ENCODE measurements around the gene BRD4. TPM values are rescaled to one million over a fixed set of nuclear protein-coding genes. Genes with fewer than 3 reads are reported as not detected.

Gene BRD4
- polyA plus RNA-seq, 1 donor = 63.6 TPM

DNA sequence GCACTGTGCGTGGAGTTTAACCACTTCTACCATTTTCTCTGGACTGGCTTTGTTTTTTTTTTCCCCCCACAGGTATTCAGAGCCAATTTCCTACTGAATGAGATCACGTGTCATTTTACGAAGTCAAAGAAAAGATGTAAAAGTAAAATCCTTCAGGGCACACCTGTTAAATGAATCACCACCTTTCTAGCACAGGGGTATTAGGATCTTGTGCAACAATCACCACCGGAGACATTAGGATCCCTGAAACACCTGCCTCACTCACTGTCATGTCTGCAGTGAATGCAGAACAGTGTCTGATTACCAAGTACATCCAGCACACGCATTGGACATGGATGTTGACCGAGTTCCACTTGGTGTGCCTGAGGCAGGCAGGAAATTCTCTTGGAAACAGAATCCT lies 17.2 kb downstream of the BRD4 start:
- DNase-seq = no peak

DNA sequence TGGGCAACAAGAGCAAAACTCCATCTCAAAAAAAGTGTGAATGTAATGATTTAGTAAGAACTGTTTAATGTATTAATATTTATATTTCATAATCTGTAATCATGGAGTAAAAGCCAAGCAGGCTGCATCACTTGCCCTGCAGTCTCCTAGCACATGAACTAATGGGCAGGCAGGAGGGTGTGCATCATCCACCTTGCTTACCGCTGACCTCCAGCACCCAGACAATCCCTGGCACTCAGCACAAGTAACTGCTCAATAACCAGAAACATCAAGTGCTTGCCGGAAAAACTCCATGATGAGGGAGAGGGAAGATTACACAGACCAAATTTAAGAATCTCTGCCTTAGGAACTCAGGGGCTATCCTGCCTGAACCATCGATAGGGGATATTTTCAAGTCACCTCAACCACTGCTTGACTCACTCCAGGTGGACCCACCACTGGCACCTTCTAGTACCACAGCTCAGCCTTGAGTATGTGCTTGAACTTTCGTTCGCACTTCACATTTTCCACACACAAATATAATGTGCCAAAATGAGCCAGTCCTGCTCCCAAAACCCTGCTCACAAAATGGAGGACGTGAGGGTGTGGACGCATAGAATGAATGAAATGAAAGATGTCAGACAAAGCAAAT lies 18.6 kb downstream of the BRD4 start:
- DNase-seq = no peak

DNA sequence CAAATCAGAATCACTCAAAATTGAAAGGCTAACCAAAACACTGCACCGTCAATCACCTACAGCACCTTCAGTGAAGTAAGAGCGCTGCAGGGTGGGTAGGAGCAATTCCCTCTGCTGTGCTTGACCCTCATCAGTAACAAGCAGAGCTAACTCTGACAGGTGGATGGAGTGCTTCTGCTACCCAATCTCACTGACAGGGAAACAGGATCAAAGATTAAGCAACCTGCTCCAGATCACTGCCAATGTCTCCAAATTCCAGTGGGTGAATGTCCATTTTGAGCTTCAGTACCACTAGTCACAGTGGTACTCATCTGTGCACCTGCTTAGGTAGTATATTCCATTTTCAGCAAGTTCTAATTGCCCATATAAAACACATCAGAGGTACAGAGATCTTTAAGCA lies 25.2 kb downstream of the BRD4 start:
- no peak for DNase-seq

- DNase-seq = no peak
Observed at GRCh38 chr19:15305582-15306334, 26.6 kb downstream of the BRD4 start.

GRCh38 chr19:15304140-15304705 lies 28.1 kb downstream of the BRD4 start:
- DNase-seq = no peak

- DNase-seq = no peak
Observed at GRCh38 chr19:15303105-15303780, 29.1 kb downstream of the BRD4 start.

GRCh38 chr19:15300533-15301197 lies 31.7 kb downstream of the BRD4 start:
- no peak for DNase-seq

- peak; percentile 37 for DNase-seq
Observed at GRCh38 chr19:15299568-15300409, 32.5 kb downstream of the BRD4 start.

DNA sequence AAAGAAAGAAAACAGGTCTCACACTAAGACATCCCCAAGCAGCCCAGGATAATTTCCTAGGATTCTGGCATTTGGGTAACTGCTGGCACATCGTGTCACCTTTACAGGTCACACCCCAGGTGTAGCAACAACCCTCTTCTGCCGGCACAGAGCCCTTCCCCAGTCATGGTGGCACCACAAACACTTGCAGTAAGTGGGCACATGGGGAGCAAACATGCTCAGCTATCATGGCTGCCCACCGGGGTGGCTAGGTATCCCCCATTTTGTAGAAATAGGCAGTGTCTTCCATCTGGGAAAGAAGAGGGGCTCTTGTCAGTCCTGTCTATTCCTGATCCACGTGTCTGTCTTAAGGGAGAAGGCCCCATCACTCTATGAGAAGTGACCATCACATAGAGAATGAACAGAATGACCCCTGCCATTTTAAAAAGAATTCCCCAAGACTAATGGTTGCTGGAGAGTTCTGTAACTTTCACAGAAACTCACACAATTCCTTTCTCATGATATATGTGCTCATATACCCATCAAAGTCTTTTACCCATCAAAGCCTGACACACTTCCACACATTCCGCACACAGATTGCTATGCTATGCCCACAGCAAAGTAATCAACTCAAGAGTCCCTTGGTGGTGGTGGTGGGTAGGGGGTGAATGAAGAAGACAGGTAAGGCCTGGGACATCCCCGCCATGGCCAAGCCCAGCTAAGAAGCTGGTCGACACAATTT lies 33.3 kb downstream of the BRD4 start:
- DNase-seq = no peak

GRCh38 chr19:15297416-15298224 lies 34.7 kb downstream of the BRD4 start:
- peak; percentile 63 for DNase-seq

DNA sequence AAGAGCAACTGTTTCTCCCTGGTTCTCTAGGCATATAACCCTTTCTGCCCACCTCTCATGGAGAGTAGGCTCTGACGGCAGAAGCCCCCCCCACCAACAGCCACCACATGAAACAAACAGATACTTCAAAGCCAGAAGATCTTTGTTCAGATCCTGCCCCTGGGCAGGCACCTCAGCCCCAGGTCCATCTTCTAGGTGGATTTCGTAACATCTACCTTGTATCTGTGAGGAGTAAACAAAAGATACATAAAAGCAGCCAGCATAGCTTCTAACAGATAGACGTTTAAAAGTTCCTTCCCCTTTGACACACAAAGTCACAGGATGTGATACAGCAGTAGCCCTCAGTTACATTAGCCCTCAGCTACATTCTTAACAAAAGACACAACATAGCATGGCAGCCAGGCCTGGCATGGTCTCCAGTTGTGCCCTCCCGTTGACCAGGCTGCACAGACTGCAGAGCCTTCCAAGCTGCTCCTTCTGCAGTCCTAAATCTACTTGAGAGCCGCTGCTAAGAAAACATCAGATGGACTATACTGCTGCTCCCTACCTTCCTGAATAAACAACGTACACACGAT lies 35.4 kb downstream of the BRD4 start:
- no peak for DNase-seq

DNA sequence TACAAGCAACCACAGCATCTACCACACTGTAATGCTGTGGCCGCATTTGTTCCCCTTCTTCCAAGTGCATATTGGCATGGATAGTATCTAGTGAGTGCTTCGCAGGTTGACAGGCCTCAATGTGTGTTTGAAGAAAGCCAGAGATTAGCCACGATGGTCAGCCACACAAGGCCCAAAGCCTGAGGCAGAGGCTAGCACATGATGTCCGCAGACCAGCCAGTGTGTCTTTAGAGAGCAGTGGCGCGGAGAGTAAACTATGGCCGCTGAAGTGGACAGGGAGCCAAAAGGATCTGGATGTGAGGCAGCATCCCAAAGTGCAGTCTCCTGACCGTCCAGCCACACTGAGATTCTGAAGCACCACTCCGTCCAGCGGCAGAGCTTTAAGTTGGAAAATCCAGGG lies 36.0 kb downstream of the BRD4 start:
- DNase-seq = no peak

- DNase-seq = no peak
Observed at GRCh38 chr19:15294561-15294990, 37.8 kb downstream of the BRD4 start.

- no peak for DNase-seq
Observed at GRCh38 chr19:15293781-15294491, 38.4 kb downstream of the BRD4 start.

GRCh38 chr19:15292847-15293582 lies 39.3 kb downstream of the BRD4 start:
- DNase-seq = no peak

DNA sequence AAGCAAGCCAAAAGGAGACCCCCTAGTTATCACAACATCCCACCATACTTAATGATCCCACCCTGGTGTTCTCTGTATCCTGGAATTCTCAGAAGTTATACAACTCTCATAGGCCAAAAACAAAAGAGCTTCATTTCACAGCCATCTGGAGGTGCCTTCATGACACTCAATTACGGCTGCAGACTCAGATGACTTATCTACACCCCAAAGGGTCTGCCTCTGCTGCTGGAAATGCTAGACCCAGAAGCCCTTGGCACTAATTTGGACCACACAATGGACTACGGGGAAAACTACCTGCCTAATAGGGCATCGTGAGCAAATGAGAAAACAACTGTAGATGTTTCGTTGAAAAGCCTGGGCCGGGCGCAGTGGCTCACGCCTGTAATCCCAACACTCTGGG lies 40.2 kb downstream of the BRD4 start:
- no peak for DNase-seq

DNA sequence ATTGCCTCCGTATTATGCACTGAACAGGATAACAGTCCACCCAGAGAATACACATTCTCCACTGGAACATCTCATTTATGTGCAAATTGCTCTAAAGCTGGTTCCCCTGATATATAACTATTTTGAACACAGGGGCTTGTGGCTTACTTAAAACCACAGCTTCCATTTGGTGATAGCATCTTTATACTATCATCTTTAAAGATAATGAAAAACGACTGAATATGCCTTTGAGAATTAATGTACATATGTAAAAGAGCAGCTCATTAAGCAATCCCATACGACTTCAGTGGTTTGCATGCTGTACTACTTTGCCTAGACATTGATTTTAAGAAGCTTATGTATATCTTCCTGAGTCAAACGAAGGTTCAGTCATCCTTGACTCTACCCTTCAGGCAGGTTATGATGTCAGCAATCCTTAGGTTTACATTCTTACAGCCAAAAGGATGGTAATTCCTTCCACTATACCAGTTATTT lies 40.8 kb downstream of the BRD4 start:
- DNase-seq = no peak

GRCh38 chr19:15291089-15291488 lies 41.2 kb downstream of the BRD4 start:
- DNase-seq = no peak
